Tibial nerve (tissue), 3 donors: ENCODE results near the gene DDX54.

Experiments
- CTCF ChIP-seq, 5 experiments: fragments of 200-600 bp in 3 of 5; fragments of 450-650 bp in 2 of 5; sonication (generic) in 3 of 5; IDR thresholded peaks; one replicate each; pipeline ENCODE4 v1.5.1; 2016 to 2019; ENCODE audit warnings: antibody characterized with exemption in 5 of 5, mild to moderate bottlenecking in 3 of 5, moderate library complexity in 2 of 5
- POLR2A ChIP-seq, 2 donors: fragments of 450-650 bp; IDR thresholded peaks; one replicate each; pipeline ENCODE4 v1.6.1; 2017; ENCODE audit warnings: antibody characterized with exemption in 2 of 2, mild to moderate bottlenecking in 2 of 2, moderate library complexity in 2 of 2

GRCh38 chr12:113149361-113150150, 35.7 kb downstream of the DDX54 start, which contains the start of gene CFAP73:
- TF ChIP-seq POLR2A (IDR thresholded peaks at IDR 0.05) = no peak
- no peak for TF ChIP-seq CTCF (IDR thresholded peaks at IDR 0.05)
